ENCODE data around the gene SLC6A11. TPM values are rescaled to one million over a fixed set of nuclear protein-coding genes. Genes with fewer than 3 reads are reported as not detected.
A peak's percentile ranks its signal among the peaks of the same experiment; 100 is the strongest.

The SLC6A11 gene
- total and polyA plus RNA-seq, 9 of the 15 experiments (the other 6 are each of a cell fraction or from before 2014, with no cell fraction given) = 0.04 TPM; not detected in 8

GRCh38 chr3:10815487-10815886 lies 541 bp upstream of the SLC6A11 start:
- no peak overlapping the region for H3K4me2 ChIP-seq (ENCODE audit: insufficient read depth, low read length)
- no peak overlapping the region for H3K27ac ChIP-seq (ENCODE audit: extremely low read depth, low read depth, low read length)
- CTCF ChIA-PET (ENCODE audit: low intra/inter-chr PET ratio) = no interaction called here
- no peaks in the 10 kb centered on the region; the same call in 1 of the 2 replicates for H4K20me1 ChIP-seq (replicated peaks; ENCODE audit: control insufficient read depth, insufficient read depth, low read length)
- POLR2A ChIA-PET = interaction anchor here (0.8 kb wide), 1 partner anchor 318 kb away, joined by 3 read pairs; no protein-coding TSS in a partner anchor
- H3K9me1 ChIP-seq (ENCODE audit: control insufficient read depth, insufficient read depth, low read length) = peaks cover 2% of the 10 kb centered on the region
- H3K4me1 ChIP-seq (replicated peaks in 1 of 2; ENCODE audit: control insufficient read depth in 2 of 2, insufficient read depth in 2 of 2, low read length in 2 of 2) = peaks cover 0 to 7% of the 10 kb centered on the region in 2 experiments; a peak in 1 of 5 replicates
- H3K4me3 ChIP-seq = no peak overlapping the region
- H3K9ac ChIP-seq (ENCODE audit: insufficient read depth in 1 of 2, low read depth in 2 of 2, low read length in 2 of 2) = no peak overlapping the region
- H3K79me2 ChIP-seq (ENCODE audit: control insufficient read depth, insufficient read depth, low read length) = no peaks in the 10 kb centered on the region
- H2AFZ ChIP-seq (ENCODE audit: low read depth, low read length) = no peak overlapping the region
- intact Hi-C loops (cut with micrococcal nuclease) = no loop called here
- H3K36me3 ChIP-seq (ENCODE audit: control insufficient read depth, insufficient read depth, low read length) = no peaks in the 10 kb centered on the region
- no peak for ATAC-seq
- no peaks in the 10 kb centered on the region for H3K9me3 ChIP-seq (replicated peaks; ENCODE audit: control insufficient read depth, insufficient read depth, low read depth, low read length)
- TF ChIP-seq BRD9 (IDR thresholded peaks at IDR 0.05; ENCODE audit: low read depth, partially characterized antibody) = no peak
- no TSS peak for BruUV-seq (replicated peaks)
- FAIRE-seq = no peak
- in situ Hi-C loops (cut with MboI) = no loop called here
- peaks cover 8 to 29% of the 10 kb centered on the region in 2 experiments; a peak in 3 of 5 replicates for H3K27me3 ChIP-seq (ENCODE audit: control insufficient read depth in 2 of 2, insufficient read depth in 2 of 2, low read length in 2 of 2)
- no peak for DNase-seq (ENCODE audit: extremely low read depth in 1 of 4, low spot score in 3 of 4)
- 4% methylated on average over 10 of the region's 10 CpGs for WGBS (ENCODE audit: insufficient coverage, low coverage, missing lambda C conversion rate)

- H3K4me3 ChIP-seq = no peak overlapping the region
- DNase-seq (ENCODE audit: extremely low read depth in 1 of 4, low spot score in 3 of 4) = no peak
- no peaks in the 10 kb centered on the region for H3K9me3 ChIP-seq (replicated peaks; ENCODE audit: control insufficient read depth, insufficient read depth, low read depth, low read length)
- 6% methylated on average over 10 of the region's 10 CpGs for WGBS (ENCODE audit: insufficient coverage, low coverage, missing lambda C conversion rate)
- no peaks in the 10 kb centered on the region; the same call in 1 of the 2 replicates for H4K20me1 ChIP-seq (replicated peaks; ENCODE audit: control insufficient read depth, insufficient read depth, low read length)
- intact Hi-C loops (cut with micrococcal nuclease) = no loop called here
- no TSS peak for BruUV-seq (replicated peaks)
- H3K4me2 ChIP-seq (ENCODE audit: insufficient read depth, low read length) = no peak overlapping the region
- peaks cover 8 to 29% of the 10 kb centered on the region in 2 experiments; a peak in 3 of 5 replicates for H3K27me3 ChIP-seq (ENCODE audit: control insufficient read depth in 2 of 2, insufficient read depth in 2 of 2, low read length in 2 of 2)
- H3K36me3 ChIP-seq (ENCODE audit: control insufficient read depth, insufficient read depth, low read length) = no peaks in the 10 kb centered on the region
- no peak for FAIRE-seq
- H3K79me2 ChIP-seq (ENCODE audit: control insufficient read depth, insufficient read depth, low read length) = no peaks in the 10 kb centered on the region
- no peak overlapping the region for H3K27ac ChIP-seq (ENCODE audit: extremely low read depth, low read depth, low read length)
- POLR2A ChIA-PET = no interaction called here
- ATAC-seq = no peak
- peaks cover 2% of the 10 kb centered on the region for H3K9me1 ChIP-seq (ENCODE audit: control insufficient read depth, insufficient read depth, low read length)
- H2AFZ ChIP-seq (ENCODE audit: low read depth, low read length) = no peak overlapping the region
- in situ Hi-C loops (cut with MboI) = no loop called here
- TF ChIP-seq SNRNP70 (optimal IDR thresholded peaks at IDR 0.05; ENCODE audit: low read depth, low read length) (no peak), RBM25 (IDR thresholded peaks at IDR 0.05; ENCODE audit: low read depth, low read length, severe bottlenecking) (peak; percentile 33), ZSCAN29 (IDR thresholded peaks at IDR 0.05) (no peak)
- H3K9ac ChIP-seq (ENCODE audit: insufficient read depth in 1 of 2, low read depth in 2 of 2, low read length in 2 of 2) = no peak overlapping the region
- CTCF ChIA-PET (ENCODE audit: low intra/inter-chr PET ratio) = no interaction called here
- H3K4me1 ChIP-seq (replicated peaks in 1 of 2; ENCODE audit: control insufficient read depth in 2 of 2, insufficient read depth in 2 of 2, low read length in 2 of 2) = peaks cover 0 to 7% of the 10 kb centered on the region in 2 experiments; a peak in 1 of 5 replicates
Observed at GRCh38 chr3:10816863-10817253, 830 bp downstream of the SLC6A11 start.

Data from K562 (cell line).